A549 treated with AZD9567 at 1 μM for 4 hours (cell line): ENCODE measurements around the gene IL9. TPM values are rescaled to one million over a fixed set of nuclear protein-coding genes. Genes with fewer than 3 reads are reported as not detected.

ENCODE experiments used
- total RNA-seq: library from RNA; stranded (reverse); fragments of 200-300 nt; extraction: Qiagen RNA extraction; gene quantifications from 5 replicates; pipeline ENCODE4 v1.2.3, GENCODE V29; 2022; ENCODE audit not compliant: insufficient read depth

IL9 gene
- total RNA-seq, result not detected in 5 replicates

DNA sequence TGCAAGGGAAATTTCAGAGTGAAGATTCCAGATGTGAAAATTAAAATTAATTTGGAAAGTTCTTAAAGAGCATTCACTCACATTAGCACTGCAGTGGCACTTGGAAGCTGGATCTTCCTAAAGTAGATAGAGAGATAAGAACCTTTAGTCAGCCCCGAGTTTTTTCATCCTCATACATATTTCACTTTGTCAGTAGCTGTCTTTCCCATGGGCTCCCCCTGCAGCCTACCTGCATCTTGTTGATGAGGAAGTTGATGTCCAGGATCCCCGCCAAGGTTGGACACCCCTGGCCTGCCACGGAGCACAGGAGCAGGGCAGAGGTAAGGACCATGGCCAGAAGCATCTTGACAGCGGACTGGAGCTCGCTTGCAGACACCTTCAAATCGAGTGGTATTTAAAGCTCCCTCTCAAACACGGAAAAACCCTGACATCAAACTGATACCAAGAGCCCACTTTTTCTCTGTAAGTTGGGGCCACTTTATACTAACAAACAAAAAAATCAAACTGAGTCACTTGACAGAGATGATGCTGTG is at the start of gene IL9:
TSS of gene IL9 (minus strand) at position 368 of the 533 bp plus-strand sequence. CDS start at position 343, 25 bp downstream.

Other genes with a start within 250 kb of the IL9 start
- gene SLC25A48, start 61.2 kb downstream of the IL9 start, total RNA-seq, result 0.02 to 0.17 TPM (median 0.10 TPM) in 4 of 5 replicates, not detected in the other
- gene LECT2, start 59.1 kb upstream of the IL9 start, total RNA-seq, result not detected in 5 replicates
- gene TGFBI, start 133.1 kb upstream of the IL9 start, total RNA-seq, result 1,398 to 1,960 TPM (median 1,744 TPM) in 5 replicates
- 26.4 to 36.3 TPM (median 31.4 TPM) in 5 replicates for gene SMAD5, start 237.0 kb upstream of the IL9 start, total RNA-seq